Measurements from ENCODE around the gene MAML2. TPM values are rescaled to one million over a fixed set of nuclear protein-coding genes. Genes with fewer than 3 reads are reported as not detected.
A peak's percentile ranks its signal among the peaks of the same experiment; 100 is the strongest.

MAML2 gene
- total RNA-seq, 2 experiments from 2014 or later = 11.8 to 12.5 TPM

GRCh38 chr11:96061730-96062129 lies 281.3 kb downstream of the MAML2 start:
- POLR2A ChIA-PET = interaction anchor here (1.1 kb wide), 1 partner anchor 281 kb away, joined by 5 read pairs; the partner anchor contains the start of gene MAML2
- no peak for TF ChIP-seq CTCF (IDR thresholded peaks at IDR 0.05)

GRCh38 chr11:96061069-96061468 lies 281.9 kb downstream of the MAML2 start:
- intact Hi-C loops (cut with micrococcal nuclease) = loop anchor here (5.0 kb wide), 3 partner anchors 49 to 281 kb away; partner anchors contain the start of gene MAML2
- Mint-ChIP-seq H3K4me1 (ENCODE audit: low read depth) (peaks cover 71% of the 10 kb centered on the region), H3K36me3 (ENCODE audit: low read depth) (peaks cover 23% of the 10 kb centered on the region), H3K9me3 (no peaks in the 10 kb centered on the region), H3K27me3 (no peaks in the 10 kb centered on the region), H3K4me3 (peak overlapping the region; percentile 5), H3K27ac (peak overlapping the region; percentile 85)
- no peak for TF ChIP-seq CTCF (IDR thresholded peaks at IDR 0.05)
- POLR2A ChIA-PET = interaction anchor here (1.1 kb wide), 1 partner anchor 128 kb away, joined by 3 read pairs; no protein-coding TSS in a partner anchor
- CTCF ChIA-PET = interaction anchor here (0.7 to 2.5 kb wide), 5 partner anchors 14 to 282 kb away, joined by 3 to 7 read pairs (median 4); partner anchors contain the start of gene MAML2
- ATAC-seq (no peak), DNase-seq (no peak)

More at GRCh38 chr11:96061730-96062129, 281.3 kb downstream of the MAML2 start:
- Mint-ChIP-seq H3K36me3 (ENCODE audit: low read depth) (peaks cover 21% of the 10 kb centered on the region), H3K27me3 (no peaks in the 10 kb centered on the region), H3K27ac (peak overlapping the region; percentile 85), H3K9me3 (no peaks in the 10 kb centered on the region), H3K4me1 (ENCODE audit: low read depth) (peaks cover 72% of the 10 kb centered on the region), H3K4me3 (no peak overlapping the region)
- DNase-seq (no peak), ATAC-seq (peak; percentile 63)
- intact Hi-C loops (cut with micrococcal nuclease) = loop anchor here (5.0 kb wide), 3 partner anchors 49 to 281 kb away; partner anchors contain the start of gene MAML2
- CTCF ChIA-PET = interaction anchor here (0.8 to 1.8 kb wide), 6 partner anchors 47 to 281 kb away, joined by 3 to 7 read pairs (median 3); partner anchors contain the start of gene MAML2

GRCh38 chr11:96057502-96057901 lies 285.5 kb downstream of the MAML2 start:
- Mint-ChIP-seq H3K36me3 (ENCODE audit: low read depth) (peaks cover 42% of the 10 kb centered on the region), H3K4me1 (ENCODE audit: low read depth) (peaks cover 77% of the 10 kb centered on the region), H3K27me3 (no peaks in the 10 kb centered on the region), H3K4me3 (no peak overlapping the region), H3K9me3 (no peaks in the 10 kb centered on the region), H3K27ac (no peak overlapping the region)
- TF ChIP-seq CTCF (IDR thresholded peaks at IDR 0.05) = no peak
- ATAC-seq (no peak), DNase-seq (no peak)
- POLR2A ChIA-PET = no interaction called here
- CTCF ChIA-PET = no interaction called here
- intact Hi-C loops (cut with micrococcal nuclease) = loop anchor here (10.0 kb wide), 1 partner anchor 337 kb away; the partner anchor contains the start of gene JRKL

DNA sequence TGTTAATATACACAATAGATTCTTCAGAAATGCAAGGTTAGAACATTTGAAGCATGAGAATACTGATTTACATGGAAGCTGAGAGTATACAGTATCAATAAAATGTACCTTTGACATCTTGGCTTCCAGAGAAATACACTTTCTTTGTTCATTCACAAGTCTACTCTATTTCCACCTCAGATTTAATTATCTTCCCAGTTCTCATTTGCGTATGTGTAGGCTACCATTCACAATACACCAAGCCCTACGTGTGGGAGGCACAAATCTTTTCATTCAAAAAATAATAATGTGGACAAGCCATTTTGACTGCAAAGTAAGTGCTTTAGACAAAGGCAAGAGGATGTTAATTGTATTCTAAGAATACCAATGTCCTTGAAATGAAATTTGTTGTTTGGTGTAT lies 286.4 kb downstream of the MAML2 start:
- DNase-seq = no peak
- H3K9me3 Mint-ChIP-seq = no peaks in the 10 kb centered on the region
- no peak for ATAC-seq
- peaks cover 79% of the 10 kb centered on the region for H3K4me1 Mint-ChIP-seq (ENCODE audit: low read depth)
- H3K27me3 Mint-ChIP-seq = no peaks in the 10 kb centered on the region
- ChIA-PET POLR2A (no interaction called here), CTCF (interaction anchor here (2.2 to 4.2 kb wide), 5 partner anchors 19 to 338 kb away, joined by 9 to 45 read pairs (median 15); partner anchors contain the start of gene MAML2)
- no peak for TF ChIP-seq CTCF (IDR thresholded peaks at IDR 0.05)
- H3K4me3 Mint-ChIP-seq = no peak overlapping the region
- H3K36me3 Mint-ChIP-seq (ENCODE audit: low read depth) = peaks cover 44% of the 10 kb centered on the region
- intact Hi-C loops (cut with micrococcal nuclease) = loop anchor here (10.0 kb wide), 1 partner anchor 338 kb away; the partner anchor contains the start of gene JRKL
- H3K27ac Mint-ChIP-seq = peak overlapping the region; percentile 73

Measured in activated CD8-positive, alpha-beta T cell treated with anti-CD3 and anti-CD28 coated beads for 36 hours (primary cell).